Limb (tissue), 2 donors: ENCODE results near the gene CAND1.
A peak's percentile ranks its signal among the peaks of the same experiment; 100 is the strongest.

Source experiments
- DNase-seq, 2 donors: peaks; one replicate each; pipeline ENCODE4 v3.0.0-alpha.2; 2016; ENCODE audit errors: extremely low spot score in 2 of 2

Gene CAND1

GRCh38 chr12:67268896-67269632 lies at the start of gene CAND1:
TSS of gene CAND1 (plus strand) at chr12:67269358. CDS start at chr12:67269718, 360 bp downstream.
- peak; percentile 98 for DNase-seq

DNA sequence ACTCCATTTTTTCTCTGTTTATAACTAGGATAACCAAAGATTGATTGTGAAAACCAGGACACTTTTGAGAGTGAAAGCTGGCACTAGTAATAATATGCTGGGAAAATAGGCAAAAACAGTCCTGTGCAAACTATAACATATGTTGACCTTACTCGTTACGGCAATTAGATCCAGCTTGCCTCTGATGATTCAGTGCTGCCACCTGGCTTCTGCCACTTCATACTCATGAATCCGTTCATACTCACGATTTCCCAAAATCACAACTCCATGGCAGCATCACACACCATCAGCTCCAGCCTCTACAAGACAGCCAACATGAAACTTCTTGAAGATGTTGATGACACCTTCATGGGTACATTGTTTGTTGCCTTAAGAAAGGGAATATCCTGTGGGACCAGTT lies 49.1 kb upstream of the CAND1 start:
- DNase-seq: no peak

GRCh38 chr12:67222302-67222701 lies 46.9 kb upstream of the CAND1 start:
- no peak for DNase-seq

- no peak for DNase-seq
Observed at GRCh38 chr12:67223225-67223624, 45.9 kb upstream of the CAND1 start.

DNA sequence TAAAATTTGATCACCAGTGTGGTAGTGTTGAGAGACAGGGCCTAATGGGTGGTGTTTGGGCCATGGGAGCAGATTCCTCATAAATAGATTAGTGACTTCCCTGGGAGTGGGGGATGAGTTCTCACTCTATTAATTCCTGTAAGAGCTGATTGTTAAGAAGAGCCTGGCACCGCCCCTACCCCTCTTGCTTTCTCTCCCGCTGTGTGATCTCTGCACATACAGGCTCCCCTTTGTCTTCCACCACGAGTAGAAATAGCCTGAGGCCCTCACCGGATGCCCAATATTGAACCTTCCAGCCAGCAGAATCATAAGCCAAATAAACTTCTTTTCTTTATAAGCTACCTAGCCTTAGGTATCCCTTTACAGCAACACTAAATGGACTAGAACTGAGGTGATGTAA lies 31.9 kb upstream of the CAND1 start:
- DNase-seq: no peak

GRCh38 chr12:67239061-67239460 lies 30.1 kb upstream of the CAND1 start:
- DNase-seq: no peak

DNA sequence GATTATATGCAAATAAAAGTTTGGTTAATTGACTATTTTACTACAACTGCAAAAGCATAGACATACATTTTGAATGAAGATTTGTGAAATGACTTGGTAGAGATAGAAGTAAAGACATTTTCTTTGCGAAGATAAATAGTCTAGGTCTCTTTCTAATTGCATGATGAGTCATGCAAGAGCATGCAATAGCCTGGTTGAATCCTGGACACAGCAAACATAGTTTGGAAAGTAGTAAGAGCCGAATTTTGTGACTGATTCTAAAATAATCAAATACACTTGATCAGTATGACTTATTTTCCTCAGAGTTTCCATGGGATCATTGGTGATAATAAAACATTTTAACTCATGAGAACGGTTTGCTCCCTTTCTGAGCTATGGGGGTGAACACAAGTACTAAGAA lies 27.7 kb upstream of the CAND1 start:
- no peak for DNase-seq

GRCh38 chr12:67243260-67243659 lies 25.9 kb upstream of the CAND1 start:
- DNase-seq: no peak

GRCh38 chr12:67245571-67245970 lies 23.6 kb upstream of the CAND1 start:
- no peak for DNase-seq

- no peak for DNase-seq
Observed at GRCh38 chr12:67251012-67251411, 18.1 kb upstream of the CAND1 start.

- no peak for DNase-seq
Observed at GRCh38 chr12:67254372-67255026, 14.7 kb upstream of the CAND1 start.

GRCh38 chr12:67256649-67257048 lies 12.5 kb upstream of the CAND1 start:
- no peak for DNase-seq

DNA sequence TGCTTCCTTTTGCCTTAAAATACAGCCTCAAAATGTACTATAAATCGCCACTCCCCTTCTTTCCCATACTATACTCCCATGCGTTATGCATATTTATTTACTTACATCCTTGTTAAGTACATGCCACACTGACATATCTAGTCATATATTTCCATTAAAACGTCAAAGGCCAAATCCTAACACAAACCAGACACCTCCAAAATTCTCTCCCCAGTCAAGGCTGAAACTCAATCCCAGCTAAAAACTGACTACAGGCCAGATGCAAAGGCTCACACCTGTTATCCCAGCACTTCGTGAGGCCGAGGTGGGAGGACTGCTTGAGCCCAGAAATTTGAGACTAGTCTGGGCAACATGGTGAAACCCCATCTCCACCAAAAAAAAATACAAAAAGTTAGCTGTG lies 5.7 kb upstream of the CAND1 start:
- DNase-seq: no peak

GRCh38 chr12:67268335-67268895 lies 743 bp upstream of the CAND1 start:
- peak; percentile 88 to 99 for DNase-seq

DNA sequence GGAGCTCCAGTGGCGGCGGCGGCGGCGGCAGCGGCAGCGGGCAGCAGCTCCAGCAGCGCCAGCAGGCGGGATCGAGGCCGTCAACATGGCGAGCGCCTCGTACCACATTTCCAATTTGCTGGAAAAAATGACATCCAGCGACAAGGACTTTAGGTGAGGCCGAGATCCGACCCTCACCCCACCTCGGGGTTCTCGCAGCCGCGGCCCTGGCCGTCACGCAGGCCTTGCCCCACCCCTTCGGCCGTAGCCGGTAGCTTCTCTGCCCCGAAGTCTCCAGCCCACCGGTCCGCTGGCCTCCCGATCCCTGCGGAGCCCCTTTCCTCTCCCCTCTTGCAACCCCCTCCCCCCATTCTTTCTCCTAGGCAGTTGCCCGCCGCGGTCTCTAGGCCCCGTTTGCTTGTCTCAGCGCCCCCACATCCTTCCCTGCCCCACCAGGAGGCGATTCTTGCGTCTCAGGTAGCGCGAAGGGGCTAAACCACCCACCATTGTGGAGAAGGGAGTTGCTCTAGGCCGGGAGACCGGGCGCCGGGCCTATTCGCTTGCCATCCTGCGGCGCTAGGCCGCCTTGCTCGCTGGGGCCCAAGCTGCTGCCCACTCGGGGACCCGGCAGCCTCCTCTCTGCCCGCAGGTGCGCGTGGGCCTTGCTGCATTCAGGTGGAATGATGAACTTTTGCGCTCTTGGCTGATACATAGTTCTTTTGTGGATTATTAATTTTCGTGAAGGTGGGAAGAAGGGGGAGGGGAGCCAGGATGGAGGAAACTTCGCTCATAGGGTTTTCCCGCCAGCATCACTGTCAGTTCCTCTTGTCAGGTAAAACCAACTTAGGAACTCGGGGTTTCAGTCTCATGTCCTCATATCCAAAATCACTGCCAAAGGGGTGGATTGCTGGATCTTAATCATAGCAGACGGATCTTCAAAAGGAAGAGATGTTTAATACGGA lies 745 bp downstream of the CAND1 start:
- peak in 1 of 2 donors; percentile 81 for DNase-seq

GRCh38 chr12:67270622-67271021 lies 1.5 kb downstream of the CAND1 start:
- no peak for DNase-seq

- DNase-seq: no peak
Observed at GRCh38 chr12:67271976-67272375, 2.8 kb downstream of the CAND1 start.

- DNase-seq: no peak
Observed at GRCh38 chr12:67274186-67274585, 5.0 kb downstream of the CAND1 start.

GRCh38 chr12:67275380-67275913 lies 6.3 kb downstream of the CAND1 start:
- no peak for DNase-seq

GRCh38 chr12:67276421-67276820 lies 7.3 kb downstream of the CAND1 start:
- DNase-seq: no peak

- DNase-seq: no peak
Observed at GRCh38 chr12:67279637-67280036, 10.5 kb downstream of the CAND1 start.
